B cell (primary cell): Measurements from ENCODE around the gene DNAJC1. TPM values are rescaled to one million over a fixed set of nuclear protein-coding genes. Genes with fewer than 3 reads are reported as not detected.

Source experiments
- ATAC-seq: fragments of 200-7000 bp; cut with Tn5 transposase; one replicate; pipeline ENCODE4 v1.10.0; 2021; ENCODE audit warnings: low read depth, mild to moderate bottlenecking, moderate number of reproducible peaks, moderate library complexity
- CTCF ChIA-PET: fragments of 350-600 bp; sonication (Branson Sonifier 250); formaldehyde crosslinking; loops from one replicate; lab custom pipeline; 2021; ENCODE audit warnings: antibody characterized with exemption, inconsistent platforms; lab: Charles Lee
- POLR2A ChIA-PET: fragments of 350-600 bp; sonication (Branson Sonifier 250); formaldehyde crosslinking; loops from one replicate; lab custom pipeline; 2021; ENCODE audit warnings: antibody characterized with exemption; lab: Charles Lee
- DNase-seq: peaks from one replicate; pipeline ENCODE4 v3.0.0; 2013
- H2AFZ ChIP-seq: 2 replicates; pipeline ENCODE4 v1.6.1; 2012; ENCODE audit warnings: mild to moderate bottlenecking, low read depth, low read length; ENCODE audit not compliant: insufficient read depth, poor library complexity, severe bottlenecking
- H3K27ac ChIP-seq, 2 donors: 1 replicate in 1 of 2; 2 replicates in 1 of 2; pipeline ENCODE4 v1.5.1; 2012 to 2013; ENCODE audit warnings: low read length in 2 of 2, mild to moderate bottlenecking in 2 of 2, moderate library complexity in 1 of 2
- H3K27me3 ChIP-seq, 4 experiments: fragments of 200-600 bp in 1 of 4; sonication (generic) in 1 of 4; replicated peaks in 1 of 4; 1 replicate in 2 of 4; 2 replicates in 2 of 4; pipeline versions ENCODE4 v1.6.1 to v1.7.0; 2013 to 2016; ENCODE audit warnings: low read length in 3 of 4, mild to moderate bottlenecking in 2 of 4, mixed read lengths in 1 of 4, moderate library complexity in 1 of 4; ENCODE audit not compliant: insufficient read depth in 4 of 4, control insufficient read depth in 3 of 4; ENCODE audit errors: control extremely low read depth in 1 of 4
- H3K36me3 ChIP-seq, 2 experiments: replicated peaks in 1 of 2; 1 replicate in 1 of 2; 2 replicates in 1 of 2; pipeline versions ENCODE4 v1.6.1 to v1.7.1; 2013; ENCODE audit warnings: low read length in 1 of 2; ENCODE audit not compliant: insufficient read depth in 2 of 2, control insufficient read depth in 1 of 2; ENCODE audit errors: control extremely low read depth in 1 of 2, extremely low read depth in 1 of 2
- H3K4me1 ChIP-seq, 2 donors: fragments of 200-600 bp in 1 of 2; sonication (generic) in 1 of 2; 1 replicate in 1 of 2; 2 replicates in 1 of 2; pipeline versions ENCODE4 v1.5.1 to v1.6.1; 2013 to 2017; ENCODE audit warnings: low read length in 2 of 2; ENCODE audit not compliant: control insufficient read depth in 2 of 2, insufficient read depth in 2 of 2
- H3K4me2 ChIP-seq: replicated peaks from 2 replicates; pipeline ENCODE3; 2012; ENCODE audit warnings: mild to moderate bottlenecking, low read depth, low read length; ENCODE audit not compliant: poor library complexity, severe bottlenecking
- H3K4me3 ChIP-seq, 5 experiments: fragments of 200-600 bp in 1 of 5; sonication (generic) in 1 of 5; 1 replicate in 3 of 5; 2 replicates in 2 of 5; pipeline versions ENCODE4 v1.5.1 to v1.7.0; 2011 to 2016; ENCODE audit warnings: low read length in 4 of 5, mild to moderate bottlenecking in 4 of 5, low read depth in 2 of 5, control low read depth in 1 of 5, moderate library complexity in 1 of 5; ENCODE audit not compliant: insufficient read depth in 1 of 5; ENCODE audit errors: control extremely low read depth in 1 of 5, extremely low read depth in 1 of 5
- H3K79me2 ChIP-seq: fragments of 200-600 bp; sonication (generic); one replicate; pipeline ENCODE4 v1.6.0; 2016; ENCODE audit warnings: low read length; ENCODE audit not compliant: control insufficient read depth, insufficient read depth
- H3K9ac ChIP-seq: fragments of 200-600 bp; sonication (generic); 2 replicates; pipeline ENCODE4 v1.6.1; 2017; ENCODE audit warnings: mild to moderate bottlenecking, low read length, moderate library complexity
- H3K9me3 ChIP-seq, 3 donors: one replicate each; pipeline versions ENCODE4 v1.6.1 to v1.7.1; 2013; ENCODE audit warnings: low read length in 2 of 3; ENCODE audit not compliant: control insufficient read depth in 2 of 3, insufficient read depth in 1 of 3; ENCODE audit errors: control extremely low read depth in 1 of 3
- H4K20me1 ChIP-seq: 2 replicates; pipeline ENCODE4 v1.6.0; 2012; ENCODE audit warnings: mild to moderate bottlenecking, low read length; ENCODE audit not compliant: insufficient read depth, control insufficient read depth, poor library complexity, severe bottlenecking
- H3K27ac Mint-ChIP-seq: one replicate; pipeline ENCODE4 v1.8.0; 2021; ENCODE audit warnings: mixed read lengths
- H3K27me3 Mint-ChIP-seq: one replicate; pipeline ENCODE4 v1.8.0; 2021; ENCODE audit warnings: mixed read lengths
- H3K4me1 Mint-ChIP-seq: one replicate; pipeline ENCODE4 v1.8.0; 2021; ENCODE audit warnings: mixed read lengths
- H3K4me3 Mint-ChIP-seq: one replicate; pipeline ENCODE4 v1.8.0; 2021; ENCODE audit warnings: mixed read lengths
- H3K9me3 Mint-ChIP-seq: one replicate; pipeline ENCODE4 v1.8.0; 2022; ENCODE audit warnings: mixed read lengths; ENCODE audit not compliant: insufficient read depth
- EZH2 ChIP-seq: IDR thresholded peaks from 2 replicates; pipeline ENCODE4 v1.6.1; 2012; ENCODE audit warnings: borderline replicate concordance, low read depth, mild to moderate bottlenecking, moderate library complexity, low read length; ENCODE audit not compliant: insufficient read depth, poor library complexity, severe bottlenecking
- WGBS: methylation state at CpG from one replicate; pipeline ENCODE4 v1.1.5; 2013; ENCODE audit warnings: missing lambda C conversion rate; ENCODE audit not compliant: insufficient coverage; 5-methylcytosine and 5-hydroxymethylcytosine counted together
- intact Hi-C: fragments of 100-400 bp; cut with micrococcal nuclease; formaldehyde crosslinking; loops from one replicate; pipeline ENCODE4 v1.10.0; 2022
- polyA plus RNA-seq: library from polyadenylated mRNA; depleted of rRNA; stranded (reverse); fragments of >200 nt; gene quantifications from 2 replicates; pipeline ENCODE4 v1.2.3, GENCODE V29; 2012
- total RNA-seq, 2 donors: library from RNA; stranded (reverse); fragments of 120-200 nt in 1 of 2; gene quantifications; 1 replicate in 1 of 2; 2 replicates in 1 of 2; pipeline versions ENCODE4 v1.2.3 to v1.2.4, GENCODE V29; 2013 to 2022
- TF ChIP-seq, protein P1 (sequence below): fragments of 200-600 bp; IDR thresholded peaks from one replicate; pipeline ENCODE4 v1.8.0; 2022; ENCODE audit warnings: antibody characterized with exemption, mild to moderate bottlenecking

DNAJC1 gene
- total and polyA plus RNA-seq, 2 donors (not counting 1 experiment from before 2014, with no cell fraction given), result 9.4 to 15.4 TPM

DNA sequence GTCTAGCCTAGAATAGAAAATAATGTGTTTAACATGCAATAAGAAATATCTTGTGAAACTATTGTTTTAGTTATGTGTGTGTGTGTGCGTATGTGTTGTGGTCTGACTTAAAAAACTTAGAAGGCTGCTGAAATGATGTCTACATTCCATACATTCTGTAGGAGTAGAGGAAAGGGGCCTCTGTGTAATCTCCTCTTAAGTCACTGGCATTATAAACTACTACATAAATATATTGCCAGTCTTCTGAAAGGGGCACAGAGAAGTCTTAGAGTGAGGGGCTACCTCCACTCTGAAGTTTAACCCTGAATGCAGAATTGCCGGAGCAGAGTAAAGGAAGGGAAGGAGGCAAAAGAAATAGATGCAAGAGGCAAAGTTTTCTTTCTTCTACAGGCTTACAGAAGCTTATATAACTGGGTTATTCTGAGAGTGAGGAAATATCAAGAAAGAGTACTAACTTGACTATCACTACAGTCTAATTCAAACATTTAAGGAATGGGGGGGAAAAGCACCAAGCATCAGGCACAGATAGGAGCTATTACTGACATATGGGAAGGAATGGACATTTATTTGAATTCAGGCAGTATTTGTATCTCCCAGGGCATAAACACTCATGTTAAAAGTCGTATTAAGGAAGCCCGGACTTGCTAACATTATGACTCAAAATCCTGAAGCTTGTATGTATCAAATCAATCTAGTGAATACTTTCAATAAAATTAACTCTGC lies 75.7 kb downstream of the DNAJC1 start:
- Histone ChIP-seq H3K4me2 (no peak overlapping the region), H3K36me3 (peaks cover 0 to 2% of the 10 kb centered on the region in 2 experiments), H3K4me1 (no peaks in the 10 kb centered on the region), H4K20me1 (no peaks in the 10 kb centered on the region), H3K9me3 (no peaks in the 10 kb centered on the region), H3K27ac (no peak overlapping the region), H3K9ac (no peak overlapping the region), H2AFZ (no peak overlapping the region), H3K79me2 (peaks cover 3% of the 10 kb centered on the region), H3K27me3 (no peaks in the 10 kb centered on the region), H3K4me3 (no peak overlapping the region)
- Mint-ChIP-seq H3K27ac (no peak overlapping the region), H3K4me3 (no peak overlapping the region), H3K27me3 (no peaks in the 10 kb centered on the region), H3K4me1 (no peaks in the 10 kb centered on the region), H3K9me3 (no peaks in the 10 kb centered on the region)
- DNase-seq, result no peak
- no CpG with 5 or more reads among the region's 4 CpGs for WGBS
- TF ChIP-seq, protein P1, sequence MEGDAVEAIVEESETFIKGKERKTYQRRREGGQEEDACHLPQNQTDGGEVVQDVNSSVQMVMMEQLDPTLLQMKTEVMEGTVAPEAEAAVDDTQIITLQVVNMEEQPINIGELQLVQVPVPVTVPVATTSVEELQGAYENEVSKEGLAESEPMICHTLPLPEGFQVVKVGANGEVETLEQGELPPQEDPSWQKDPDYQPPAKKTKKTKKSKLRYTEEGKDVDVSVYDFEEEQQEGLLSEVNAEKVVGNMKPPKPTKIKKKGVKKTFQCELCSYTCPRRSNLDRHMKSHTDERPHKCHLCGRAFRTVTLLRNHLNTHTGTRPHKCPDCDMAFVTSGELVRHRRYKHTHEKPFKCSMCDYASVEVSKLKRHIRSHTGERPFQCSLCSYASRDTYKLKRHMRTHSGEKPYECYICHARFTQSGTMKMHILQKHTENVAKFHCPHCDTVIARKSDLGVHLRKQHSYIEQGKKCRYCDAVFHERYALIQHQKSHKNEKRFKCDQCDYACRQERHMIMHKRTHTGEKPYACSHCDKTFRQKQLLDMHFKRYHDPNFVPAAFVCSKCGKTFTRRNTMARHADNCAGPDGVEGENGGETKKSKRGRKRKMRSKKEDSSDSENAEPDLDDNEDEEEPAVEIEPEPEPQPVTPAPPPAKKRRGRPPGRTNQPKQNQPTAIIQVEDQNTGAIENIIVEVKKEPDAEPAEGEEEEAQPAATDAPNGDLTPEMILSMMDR, result no peak
- no peak for TF ChIP-seq EZH2
- CTCF ChIA-PET, result no interaction called here
- intact Hi-C loops, result no loop called here
- ATAC-seq, result no peak
- POLR2A ChIA-PET, result no interaction called here

DNA sequence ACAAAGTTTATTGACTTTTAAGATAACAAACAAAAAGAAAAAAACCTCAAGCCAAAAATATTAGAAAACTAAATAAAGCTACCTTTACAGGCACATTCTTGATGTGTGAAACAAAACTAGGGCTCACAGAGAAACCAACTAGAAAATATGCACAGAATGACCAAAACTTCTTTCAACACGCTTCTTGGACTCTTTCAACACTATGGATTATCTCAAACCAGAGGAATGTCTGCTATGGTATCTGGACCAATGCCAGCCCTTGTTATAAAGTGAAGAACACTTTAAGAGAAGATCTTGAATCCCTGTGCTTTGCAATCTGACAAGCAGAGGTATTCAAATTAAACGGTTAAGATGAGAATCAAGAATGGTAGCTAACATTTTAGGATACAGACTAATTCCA lies 76.6 kb downstream of the DNAJC1 start:
- Histone ChIP-seq H3K27ac (no peak overlapping the region), H3K4me3 (no peak overlapping the region), H3K36me3 (peaks cover 0 to 2% of the 10 kb centered on the region in 2 experiments), H4K20me1 (no peaks in the 10 kb centered on the region), H2AFZ (no peak overlapping the region), H3K27me3 (no peaks in the 10 kb centered on the region), H3K9me3 (no peaks in the 10 kb centered on the region), H3K4me2 (no peak overlapping the region), H3K79me2 (peaks cover 3% of the 10 kb centered on the region), H3K9ac (no peak overlapping the region), H3K4me1 (no peaks in the 10 kb centered on the region)
- no peaks in the 10 kb centered on the region for H3K9me3 Mint-ChIP-seq
- TF ChIP-seq, protein P1, result no peak
- TF ChIP-seq EZH2, result no peak
- DNase-seq (no peak), ATAC-seq (no peak)
- H3K27ac Mint-ChIP-seq, result no peak overlapping the region
- H3K4me1 Mint-ChIP-seq, result no peaks in the 10 kb centered on the region
- intact Hi-C loops, result no loop called here
- WGBS, result 100% methylated on average over 1 of the region's 2 CpGs
- CTCF ChIA-PET, result no interaction called here
- no peaks in the 10 kb centered on the region for H3K27me3 Mint-ChIP-seq
- H3K4me3 Mint-ChIP-seq, result no peak overlapping the region
- POLR2A ChIA-PET, result no interaction called here
